Trophoblast cell (in vitro differentiated cells and primary cell): ENCODE measurements around the gene GTF2H2C. TPM values are rescaled to one million over a fixed set of nuclear protein-coding genes. Genes with fewer than 3 reads are reported as not detected.
A peak's percentile ranks its signal among the peaks of the same experiment; 100 is the strongest.
"Not testable (repeated sequence)": the region's sequence is repeated elsewhere in the genome, so short reads cannot be mapped to it uniquely, and the experiment has no call there.

ENCODE experiments used
- DNase-seq, 2 donors: peaks; one replicate each; pipeline ENCODE4 v3.0.0-alpha.2; 2016
- H2AFZ ChIP-seq: 2 replicates; pipeline ENCODE4 v1.6.1; 2013; ENCODE audit warnings: low read length, moderate library complexity, mild to moderate bottlenecking; ENCODE audit not compliant: insufficient read depth, poor library complexity
- H2AK5ac ChIP-seq: 2 replicates; pipeline ENCODE4 v1.6.1; 2013; ENCODE audit warnings: mild to moderate bottlenecking, low read length
- H2BK120ac ChIP-seq: 2 replicates; pipeline ENCODE4 v1.6.1; 2013; ENCODE audit warnings: low read length, mild to moderate bottlenecking, moderate library complexity; ENCODE audit not compliant: insufficient read depth, poor library complexity
- H2BK12ac ChIP-seq: 2 replicates; pipeline ENCODE4 v1.6.1; 2013; ENCODE audit warnings: mild to moderate bottlenecking, low read length, moderate library complexity
- H2BK5ac ChIP-seq: 2 replicates; pipeline ENCODE4 v1.6.1; 2013; ENCODE audit warnings: low read length, low read depth, moderate library complexity, mild to moderate bottlenecking; ENCODE audit not compliant: poor library complexity
- H3K14ac ChIP-seq: 2 replicates; pipeline ENCODE4 v1.6.1; 2013; ENCODE audit warnings: mild to moderate bottlenecking, low read length
- H3K18ac ChIP-seq: 2 replicates; pipeline ENCODE4 v1.6.1; 2013; ENCODE audit warnings: mild to moderate bottlenecking, low read length
- H3K23ac ChIP-seq: 2 replicates; pipeline ENCODE4 v1.6.1; 2013; ENCODE audit warnings: low read length
- H3K27ac ChIP-seq: 2 replicates; pipeline ENCODE4 v1.5.1; 2013; ENCODE audit warnings: low read depth, mild to moderate bottlenecking, inconsistent platforms, low read length, moderate library complexity
- H3K27me3 ChIP-seq: 2 replicates; pipeline ENCODE4 v1.6.1; 2013; ENCODE audit warnings: inconsistent platforms, mild to moderate bottlenecking, low read length, moderate library complexity; ENCODE audit not compliant: insufficient read depth
- H3K36me3 ChIP-seq, 2 experiments: 1 replicate in 1 of 2; 2 replicates in 1 of 2; pipeline ENCODE4 v1.6.1; 2013; ENCODE audit warnings: low read length in 2 of 2, mild to moderate bottlenecking in 2 of 2, moderate library complexity in 1 of 2; ENCODE audit not compliant: insufficient read depth in 2 of 2, control insufficient read depth in 1 of 2
- H3K4ac ChIP-seq: 2 replicates; pipeline ENCODE4 v1.6.1; 2013; ENCODE audit warnings: low read depth, mild to moderate bottlenecking, low read length, moderate library complexity
- H3K4me1 ChIP-seq, 2 experiments: 1 replicate in 1 of 2; 2 replicates in 1 of 2; pipeline ENCODE4 v1.6.1; 2013; ENCODE audit warnings: low read length in 2 of 2, mild to moderate bottlenecking in 2 of 2, moderate library complexity in 1 of 2; ENCODE audit not compliant: insufficient read depth in 2 of 2, control insufficient read depth in 1 of 2
- H3K4me2 ChIP-seq: 2 replicates; pipeline ENCODE4 v1.6.1; 2013; ENCODE audit warnings: inconsistent platforms, mild to moderate bottlenecking, low read length, moderate library complexity
- H3K4me3 ChIP-seq: 2 replicates; pipeline ENCODE4 v1.5.1; 2013; ENCODE audit warnings: mild to moderate bottlenecking, low read depth, low read length, inconsistent platforms
- H3K79me1 ChIP-seq: one replicate; pipeline ENCODE4 v1.6.1; 2013; ENCODE audit warnings: low read length
- H3K79me2 ChIP-seq: 2 replicates; pipeline ENCODE4 v1.6.1; 2013; ENCODE audit warnings: low read length, mild to moderate bottlenecking; ENCODE audit not compliant: control insufficient read depth, insufficient read depth, poor library complexity
- H3K9ac ChIP-seq: 2 replicates; pipeline ENCODE4 v1.6.1; 2013; ENCODE audit warnings: mild to moderate bottlenecking, low read length
- H3K9me3 ChIP-seq: 2 replicates; pipeline ENCODE4 v1.6.1; 2013; ENCODE audit warnings: low read depth, mild to moderate bottlenecking, control low read depth, inconsistent platforms, low read length; ENCODE audit not compliant: insufficient read depth
- H4K12ac ChIP-seq: 2 replicates; pipeline ENCODE4 v1.6.1; 2013; ENCODE audit warnings: low read depth, mild to moderate bottlenecking, low read length, moderate library complexity
- H4K8ac ChIP-seq: 2 replicates; pipeline ENCODE4 v1.6.1; 2013; ENCODE audit warnings: low read depth, mild to moderate bottlenecking, low read length, moderate library complexity
- H4K91ac ChIP-seq: one replicate; pipeline ENCODE4 v1.6.1; 2013; ENCODE audit warnings: low read depth, mild to moderate bottlenecking, low read length, moderate library complexity
- WGBS: extraction: QIAGEN DNeasy Blood & Tissue Kit; methylation state at CpG from one replicate; pipeline ENCODE4 v1.1.7; 2013; ENCODE audit warnings: missing lambda C conversion rate; ENCODE audit not compliant: insufficient read length, insufficient coverage; ENCODE audit errors: extremely low coverage; 5-methylcytosine and 5-hydroxymethylcytosine counted together
- polyA plus RNA-seq: library from polyadenylated mRNA; stranded (reverse); fragments of 200-250 nt; gene quantifications from 2 replicates; pipeline ENCODE4 v1.2.3, GENCODE V29; 2013

Gene GTF2H2C
- 12.7 and 13.6 TPM in 2 replicates for polyA plus RNA-seq

DNA sequence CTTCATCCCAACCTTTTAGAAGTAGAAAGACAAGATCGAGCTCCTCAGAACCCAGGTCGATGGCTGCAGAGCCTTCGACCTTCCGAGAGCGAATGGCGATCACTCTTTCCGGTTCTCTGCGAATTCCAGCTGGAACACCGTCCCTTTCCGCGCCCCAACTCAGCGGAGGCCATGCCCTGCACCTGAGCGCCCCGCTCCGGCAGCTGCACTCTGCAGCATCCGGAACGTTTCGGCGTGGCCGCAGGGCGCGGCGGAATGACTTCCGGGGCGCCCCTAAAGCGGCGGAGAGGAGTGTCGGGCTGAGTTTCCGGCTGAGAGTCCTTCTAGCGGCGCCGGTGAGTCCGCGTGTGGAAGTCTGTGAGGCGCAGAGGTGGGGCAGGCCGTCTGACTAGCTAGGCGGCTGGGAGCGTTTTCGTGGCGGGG, at the start of gene GTF2H2C:
Gene GTF2H2C (plus strand): TSS at position 284 of the 423 bp plus-strand sequence. CDS start 4,942 bp downstream, outside the sequence.
- H3K79me1 ChIP-seq, H3K23ac ChIP-seq: not testable (repeated sequence)

DNA sequence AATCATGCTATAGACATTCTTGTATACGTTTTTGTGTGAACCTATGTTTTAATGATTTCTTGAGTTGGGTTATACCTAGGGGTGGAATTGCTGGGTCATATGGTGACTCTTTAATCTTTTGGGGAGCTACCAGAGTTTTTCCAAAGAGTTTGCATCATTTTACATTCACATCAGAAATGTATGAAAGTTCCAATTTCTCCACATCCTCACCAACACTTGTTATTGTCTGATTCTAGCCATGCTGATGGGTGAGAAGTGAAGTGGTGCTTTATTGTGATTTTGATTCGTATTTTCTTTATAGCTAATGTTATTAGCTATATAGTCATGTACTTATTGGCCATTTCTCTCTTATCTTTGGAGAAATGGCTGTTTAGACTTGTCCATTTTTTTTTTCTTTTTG, 49.3 kb upstream of the GTF2H2C start:
- no peak for DNase-seq
- no peaks in the 10 kb centered on the region for H3K27me3 ChIP-seq
- WGBS, result no CpG with 5 or more reads among the region's 2 CpGs
- no peak overlapping the region for H3K18ac ChIP-seq
- H4K91ac ChIP-seq, result no peak overlapping the region
- peaks cover 0 to 3% of the 10 kb centered on the region in 2 experiments for H3K4me1 ChIP-seq
- no peak overlapping the region for H2BK120ac ChIP-seq
- no peaks in the 10 kb centered on the region for H3K79me2 ChIP-seq
- no peak overlapping the region for H3K9ac ChIP-seq
- no peak overlapping the region for H3K4ac ChIP-seq
- no peaks in the 10 kb centered on the region for H3K79me1 ChIP-seq
- H3K4me2 ChIP-seq, result no peak overlapping the region
- no peak overlapping the region for H3K27ac ChIP-seq
- H3K36me3 ChIP-seq, result peaks cover 0 to 4% of the 10 kb centered on the region in 2 experiments
- no peak overlapping the region for H2BK5ac ChIP-seq
- no peak overlapping the region for H4K8ac ChIP-seq
- no peak overlapping the region for H2BK12ac ChIP-seq
- H3K14ac ChIP-seq, result no peak overlapping the region
- H4K12ac ChIP-seq, result no peak overlapping the region
- H3K9me3 ChIP-seq, result peaks cover 2% of the 10 kb centered on the region
- no peak overlapping the region for H2AK5ac ChIP-seq
- no peak overlapping the region for H3K4me3 ChIP-seq
- no peak overlapping the region for H2AFZ ChIP-seq
- no peak overlapping the region for H3K23ac ChIP-seq

More for the DNA sequence above, at the start of gene GTF2H2C:
- H4K8ac ChIP-seq, result peak within 1 kb of the TSS; percentile 87
- H3K4ac ChIP-seq, H2AK5ac ChIP-seq, H2BK12ac ChIP-seq, H2BK5ac ChIP-seq, H3K9ac ChIP-seq, H3K36me3 ChIP-seq, H3K79me2 ChIP-seq, H3K14ac ChIP-seq, H3K9me3 ChIP-seq, H2AFZ ChIP-seq, H3K4me1 ChIP-seq, H3K27me3 ChIP-seq, H3K18ac ChIP-seq: not testable (repeated sequence)
- peak within 1 kb of the TSS; percentile 80 for H4K12ac ChIP-seq
- peak within 1 kb of the TSS; percentile 17 for H3K27ac ChIP-seq
- H3K4me3 ChIP-seq, result peak within 1 kb of the TSS; percentile 70
- H2BK120ac ChIP-seq, result peak within 1 kb of the TSS; percentile 43
- H3K4me2 ChIP-seq, result peak within 1 kb of the TSS; percentile 58
- WGBS, result no CpG with 5 or more reads among the region's 40 CpGs
- peak; percentile 9 to 57 for DNase-seq
- H4K91ac ChIP-seq, result peak within 1 kb of the TSS; percentile 18

DNA sequence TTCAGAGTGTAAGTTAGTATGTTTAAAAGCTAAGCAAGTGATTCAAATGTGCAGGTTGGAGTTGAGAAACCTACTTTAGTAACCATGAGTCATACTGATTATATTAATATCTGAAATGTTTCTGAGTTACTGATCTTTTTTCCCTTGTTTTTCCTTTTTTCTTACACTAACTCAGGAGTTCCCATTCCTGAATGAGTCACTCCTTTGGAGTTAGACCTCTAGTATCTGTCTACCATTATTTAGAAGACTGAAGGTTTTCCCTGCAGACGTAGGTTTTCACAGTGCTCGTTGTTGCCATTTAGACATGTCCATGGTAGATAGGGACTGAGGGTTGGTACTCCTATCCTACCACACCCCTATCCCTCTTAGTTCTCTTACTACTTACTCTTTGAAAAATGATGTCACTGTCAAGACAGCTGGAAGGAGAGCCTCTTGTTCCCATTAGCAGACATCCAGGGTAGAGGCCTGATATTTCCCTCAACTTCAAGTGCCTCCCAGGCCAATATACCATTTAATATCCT, 47.2 kb upstream of the GTF2H2C start:
- no peak overlapping the region for H2BK5ac ChIP-seq
- H2AK5ac ChIP-seq, result no peak overlapping the region
- no peak overlapping the region for H4K91ac ChIP-seq
- H3K9me3 ChIP-seq, result peaks cover 2% of the 10 kb centered on the region
- no peak overlapping the region for H3K23ac ChIP-seq
- H2AFZ ChIP-seq, result no peak overlapping the region
- no peaks in the 10 kb centered on the region for H3K27me3 ChIP-seq
- H4K8ac ChIP-seq, result no peak overlapping the region
- no peaks in the 10 kb centered on the region for H3K79me2 ChIP-seq
- peak; percentile 32 to 73 for DNase-seq
- no peak overlapping the region for H3K27ac ChIP-seq
- no peak overlapping the region for H4K12ac ChIP-seq
- no peak overlapping the region for H3K18ac ChIP-seq
- no peak overlapping the region for H3K14ac ChIP-seq
- H2BK12ac ChIP-seq, result no peak overlapping the region
- no peak overlapping the region for H3K4ac ChIP-seq
- no peak overlapping the region for H2BK120ac ChIP-seq
- no peak overlapping the region for H3K4me2 ChIP-seq
- H3K4me1 ChIP-seq, result peaks cover 0 to 3% of the 10 kb centered on the region in 2 experiments
- no peaks in the 10 kb centered on the region for H3K79me1 ChIP-seq
- H3K4me3 ChIP-seq, result no peak overlapping the region
- WGBS, result no CpG with 5 or more reads among the region's 2 CpGs
- no peak overlapping the region for H3K9ac ChIP-seq
- peaks cover 0 to 4% of the 10 kb centered on the region in 2 experiments for H3K36me3 ChIP-seq

DNA sequence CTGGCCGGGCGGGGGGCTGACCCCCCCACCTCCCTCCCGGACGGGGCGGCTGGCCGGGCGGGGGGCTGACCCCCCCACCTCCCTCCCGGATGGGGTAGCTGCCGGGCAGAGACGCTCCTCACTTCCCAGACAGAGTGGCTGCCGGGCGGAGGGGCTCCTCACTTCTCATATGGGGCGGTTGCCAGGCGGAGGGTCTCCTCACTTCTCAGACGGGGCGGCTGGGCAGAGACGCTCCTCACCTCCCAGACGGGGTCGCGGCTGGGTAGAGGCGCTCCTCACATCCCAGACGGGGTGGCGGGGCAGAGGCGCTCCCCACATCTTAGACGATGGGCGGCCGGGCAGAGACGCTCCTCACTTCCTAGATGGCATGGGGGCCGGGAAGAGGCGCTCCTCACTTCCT, 44.4 kb upstream of the GTF2H2C start:
- not testable (repeated sequence) for DNase-seq, H3K9me3 ChIP-seq, H3K79me2 ChIP-seq, H3K27me3 ChIP-seq, H2BK120ac ChIP-seq, H3K9ac ChIP-seq, H4K91ac ChIP-seq, H4K12ac ChIP-seq, H3K23ac ChIP-seq, H3K27ac ChIP-seq, H2AFZ ChIP-seq, H3K18ac ChIP-seq, H3K36me3 ChIP-seq, H2BK5ac ChIP-seq, H3K4ac ChIP-seq, H3K4me3 ChIP-seq, H4K8ac ChIP-seq, H3K4me1 ChIP-seq, H2BK12ac ChIP-seq, H2AK5ac ChIP-seq, H3K14ac ChIP-seq, H3K4me2 ChIP-seq, H3K79me1 ChIP-seq
- no CpG with 5 or more reads among the region's 30 CpGs for WGBS
